PC-9 (cell line): Measurements from ENCODE around the gene ZNF407. TPM values are rescaled to one million over a fixed set of nuclear protein-coding genes. Genes with fewer than 3 reads are reported as not detected.

Source experiments
- BruUV-seq: library from RNA; stranded (reverse); fragments of 400-500 nt; replicated peaks from 2 replicates; lab custom pipeline; 2021; lab: Mats Ljungman, UMichigan
- CTCF ChIA-PET: fragments of 300-600 bp; sonication (Branson Sonifier 250); formaldehyde crosslinking; loops from one replicate; lab custom pipeline; 2022; ENCODE audit warnings: antibody characterized with exemption; lab: Charles Lee
- POLR2A ChIA-PET: fragments of 300-600 bp; sonication (Branson Sonifier 250); formaldehyde crosslinking; loops from one replicate; lab custom pipeline; 2022; ENCODE audit warnings: antibody characterized with exemption; ENCODE audit not compliant: unreplicated experiment; lab: Charles Lee
- DNase-seq, 2 experiments: peaks; one replicate each; pipeline versions ENCODE4 v3.0.0 to v3.0.0-alpha.2; 2015 to 2022; ENCODE audit warnings: mixed read lengths in 1 of 2
- H2AFZ ChIP-seq: fragments of 200-600 bp; sonication (generic); 2 replicates; pipeline ENCODE4 v1.8.1; 2017; ENCODE audit warnings: antibody characterized with exemption
- H3F3A ChIP-seq: fragments of 200-600 bp; sonication (generic); 2 replicates; pipeline ENCODE4 v1.8.1; 2017; ENCODE audit warnings: antibody characterized with exemption, mild to moderate bottlenecking, low read depth; ENCODE audit not compliant: insufficient read depth
- H3K27ac ChIP-seq: fragments of 200-600 bp; sonication (generic); 2 replicates; pipeline ENCODE4 v1.6.1; 2016; ENCODE audit warnings: mixed run types
- H3K27me3 ChIP-seq: fragments of 200-600 bp; sonication (generic); 2 replicates; pipeline ENCODE4 v1.6.1; 2016; ENCODE audit warnings: low read depth, mixed run types; ENCODE audit not compliant: insufficient read depth
- H3K36me3 ChIP-seq: fragments of 200-600 bp; sonication (generic); 2 replicates; pipeline ENCODE4 v1.6.1; 2016; ENCODE audit warnings: low read depth, mixed run types
- H3K4me1 ChIP-seq: fragments of 200-600 bp; sonication (generic); replicated peaks from 2 replicates; pipeline ENCODE4 v1.6.1; 2016; ENCODE audit warnings: mixed run types; ENCODE audit not compliant: insufficient read depth
- H3K4me2 ChIP-seq: fragments of 200-600 bp; sonication (generic); 2 replicates; pipeline ENCODE4 v1.6.1; 2017; ENCODE audit warnings: mixed run types
- H3K4me3 ChIP-seq: fragments of 200-600 bp; sonication (generic); 2 replicates; pipeline ENCODE4 v1.6.1; 2016; ENCODE audit warnings: mixed run types
- H3K79me2 ChIP-seq: fragments of 200-600 bp; sonication (generic); 2 replicates; pipeline ENCODE4 v1.6.1; 2017; ENCODE audit warnings: low read depth, mixed run types
- H3K9me2 ChIP-seq: fragments of 200-600 bp; sonication (generic); 2 replicates; pipeline ENCODE4 v1.8.1; 2017; ENCODE audit warnings: mild to moderate bottlenecking; ENCODE audit not compliant: insufficient read depth
- H3K9me3 ChIP-seq: fragments of 200-600 bp; sonication (generic); 2 replicates; pipeline ENCODE4 v1.8.1; 2016; ENCODE audit warnings: low read depth; ENCODE audit not compliant: insufficient read depth
- H4K20me1 ChIP-seq: fragments of 200-600 bp; sonication (generic); 2 replicates; pipeline ENCODE4 v1.8.1; 2017; ENCODE audit not compliant: insufficient read depth
- CTCF ChIP-seq: fragments of 200-600 bp; sonication (generic); conservative IDR thresholded peaks from 2 replicates; pipeline ENCODE4 v1.6.1; 2017; ENCODE audit warnings: mixed run types, antibody characterized with exemption, mild to moderate bottlenecking, moderate library complexity
- EZH2 ChIP-seq: fragments of 200-600 bp; sonication (generic); IDR thresholded peaks from 2 replicates; pipeline ENCODE4 v1.8.0; 2017; ENCODE audit warnings: antibody characterized with exemption, low read depth
- intact Hi-C: fragments of 100-400 bp; cut with micrococcal nuclease; formaldehyde crosslinking; loops from one replicate; pipeline ENCODE4 v1.10.0; 2022; ENCODE audit not compliant: unreplicated experiment
- total RNA-seq: library from RNA; stranded (reverse); gene quantifications from 2 replicates; pipeline ENCODE4 v1.2.3, GENCODE V29; 2021

ZNF407 gene
- total RNA-seq, 1 experiment from 2014 or later, result 13.4 TPM

GRCh38 chr18:74635224-74635975, 37.7 kb downstream of the ZNF407 start:
- Histone ChIP-seq H3K27me3 (no peaks in the 10 kb centered on the region), H3F3A (no peaks in the 10 kb centered on the region), H2AFZ (no peak overlapping the region), H3K9me3 (no peaks in the 10 kb centered on the region), H3K79me2 (no peaks in the 10 kb centered on the region), H3K36me3 (no peaks in the 10 kb centered on the region), H3K4me2 (no peak overlapping the region), H4K20me1 (no peaks in the 10 kb centered on the region), H3K4me3 (no peak overlapping the region), H3K9me2 (no peaks in the 10 kb centered on the region), H3K27ac (no peak overlapping the region), H3K4me1 (no peaks in the 10 kb centered on the region)
- BruUV-seq, result no TSS peak
- DNase-seq, result no peak
- ChIA-PET CTCF (no interaction called here), POLR2A (no interaction called here)
- intact Hi-C loops, result no loop called here
- TF ChIP-seq CTCF (no peak), EZH2 (no peak)

GRCh38 chr18:74637070-74637469, 39.4 kb downstream of the ZNF407 start:
- Histone ChIP-seq H3K4me3 (no peak overlapping the region), H3K27ac (no peak overlapping the region), H3K36me3 (no peaks in the 10 kb centered on the region), H3K27me3 (no peaks in the 10 kb centered on the region), H3K4me1 (no peaks in the 10 kb centered on the region), H3K9me3 (no peaks in the 10 kb centered on the region), H3K79me2 (no peaks in the 10 kb centered on the region), H3K4me2 (no peak overlapping the region), H3K9me2 (no peaks in the 10 kb centered on the region), H2AFZ (no peak overlapping the region), H4K20me1 (no peaks in the 10 kb centered on the region), H3F3A (no peaks in the 10 kb centered on the region)
- TF ChIP-seq CTCF (no peak), EZH2 (no peak)
- intact Hi-C loops, result no loop called here
- no TSS peak for BruUV-seq
- DNase-seq, result no peak
- ChIA-PET POLR2A (no interaction called here), CTCF (no interaction called here)

- TF ChIP-seq CTCF (no peak), EZH2 (no peak)
- POLR2A ChIA-PET, result no interaction called here
Observed at GRCh38 chr18:74638210-74638609, 40.5 kb downstream of the ZNF407 start.

More at GRCh38 chr18:74638210-74638609, 40.5 kb downstream of the ZNF407 start:
- Histone ChIP-seq H3K27me3 (no peaks in the 10 kb centered on the region), H3K36me3 (no peaks in the 10 kb centered on the region), H3K4me2 (no peak overlapping the region), H3K27ac (no peak overlapping the region), H2AFZ (no peak overlapping the region), H4K20me1 (no peaks in the 10 kb centered on the region), H3K79me2 (no peaks in the 10 kb centered on the region), H3K9me2 (no peaks in the 10 kb centered on the region), H3F3A (no peaks in the 10 kb centered on the region), H3K4me1 (no peaks in the 10 kb centered on the region), H3K9me3 (no peaks in the 10 kb centered on the region), H3K4me3 (no peak overlapping the region)
- intact Hi-C loops, result no loop called here
- CTCF ChIA-PET, result no interaction called here
- no peak for DNase-seq
- no TSS peak for BruUV-seq
